K562 (cell line): ENCODE results near the gene CRAT. TPM values are rescaled to one million over a fixed set of nuclear protein-coding genes. Genes with fewer than 3 reads are reported as not detected.
A peak's percentile ranks its signal among the peaks of the same experiment; 100 is the strongest.

ENCODE experiments used
- CHD2 ChIP-seq: IDR thresholded peaks from 2 replicates; pipeline ENCODE4 v1.6.1; 2011; ENCODE audit warnings: low read depth, low read length
- ETV1 ChIP-seq: fragments of 450-650 bp; conservative IDR thresholded peaks from 2 replicates; pipeline ENCODE4 v1.6.1; 2016; ENCODE audit warnings: missing genetic modification characterization, control low read depth, low read depth, missing compliant biosample characterization
- HMGXB4 ChIP-seq: sonication (generic); formaldehyde crosslinking; IDR thresholded peaks from 2 replicates; pipeline ENCODE4 v1.8.1; 2023; ENCODE audit warnings: mild to moderate bottlenecking, missing genetic modification reagents
- MGA ChIP-seq: fragments of 450-650 bp; IDR thresholded peaks from 2 replicates; pipeline ENCODE4 v1.6.1; 2016; ENCODE audit warnings: mild to moderate bottlenecking, moderate library complexity
- PHF8 ChIP-seq: fragments of 200-600 bp; sonication (generic); IDR thresholded peaks from 2 replicates; pipeline ENCODE4 v1.6.1; 2012; ENCODE audit warnings: mixed run types, mild to moderate bottlenecking, inconsistent platforms, low read length, moderate library complexity, borderline replicate concordance
- ZNF134 ChIP-seq: fragments of 250-450 bp; sonication (Bioruptor Pico); conservative IDR thresholded peaks from 2 replicates; pipeline ENCODE4 v1.4.0; 2020
- ZNF77 ChIP-seq: fragments of 250-450 bp; sonication (Bioruptor Pico); IDR thresholded peaks from 2 replicates; pipeline ENCODE4 v1.5.0; 2020
- polyA plus RNA-seq, 8 experiments: library from polyadenylated mRNA; depleted of rRNA in 4 of 8; stranded (reverse) in 5 of 8; unstranded in 3 of 8; fragments of >200 nt; fragmentation: Nextera tagmentation in 2 of 8; fragmentation: Illumina TruSeq in 1 of 8; extraction: Ambion mirVana in 2 of 8; extraction: Trizol in 1 of 8; gene quantifications; 2 replicates each; pipeline versions ENCODE4 v1.2.1 to v1.2.3, GENCODE V29; 2011 to 2014; ENCODE audit warnings: inconsistent platforms in 1 of 8, missing spikeins in 1 of 8
- total RNA-seq, 7 experiments: library from RNA; depleted of rRNA in 6 of 7; stranded (reverse); fragments of >200 nt in 6 of 7; fragmentation: Illumina TruSeq in 2 of 7; extraction: Trizol in 2 of 7; gene quantifications; 2 replicates each; pipeline versions ENCODE4 v1.2.1 to v1.2.3, GENCODE V29; 2011 to 2021; ENCODE audit warnings: low replicate concordance in 1 of 7
- TF ChIP-seq, protein P1 (sequence below): fragments of 250-450 bp; sonication (Bioruptor Pico); IDR thresholded peaks from 2 replicates; pipeline ENCODE4 v1.8.0; 2022; ENCODE audit warnings: moderate library complexity, mild to moderate bottlenecking, inconsistent platforms

Gene CRAT
- total and polyA plus RNA-seq, 9 of the 15 experiments (the other 6 are each of a cell fraction or from before 2014, with no cell fraction given) = 0.20 to 13.8 (median 5.4) TPM

- TF ChIP-seq MGA = no peak
- no peak for TF ChIP-seq HMGXB4 (CRISPR knock-in tag)
- TF ChIP-seq ZNF77 (CRISPR knock-in tag) = no peak
- TF ChIP-seq, protein P1, sequence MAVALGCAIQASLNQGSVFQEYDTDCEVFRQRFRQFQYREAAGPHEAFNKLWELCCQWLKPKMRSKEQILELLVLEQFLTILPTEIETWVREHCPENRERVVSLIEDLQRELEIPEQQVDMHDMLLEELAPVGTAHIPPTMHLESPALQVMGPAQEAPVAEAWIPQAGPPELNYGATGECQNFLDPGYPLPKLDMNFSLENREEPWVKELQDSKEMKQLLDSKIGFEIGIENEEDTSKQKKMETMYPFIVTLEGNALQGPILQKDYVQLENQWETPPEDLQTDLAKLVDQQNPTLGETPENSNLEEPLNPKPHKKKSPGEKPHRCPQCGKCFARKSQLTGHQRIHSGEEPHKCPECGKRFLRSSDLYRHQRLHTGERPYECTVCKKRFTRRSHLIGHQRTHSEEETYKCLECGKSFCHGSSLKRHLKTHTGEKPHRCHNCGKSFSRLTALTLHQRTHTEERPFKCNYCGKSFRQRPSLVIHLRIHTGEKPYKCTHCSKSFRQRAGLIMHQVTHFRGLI (CRISPR knock-in tag) = peak; percentile 87
- TF ChIP-seq CHD2 = peak; percentile 94
- TF ChIP-seq PHF8 = peak; percentile 88; the same call in 1 of the 2 replicates
- no peak for TF ChIP-seq ETV1 (tag)
- TF ChIP-seq ZNF134 (CRISPR knock-in tag) = 0 out of 2 replicates have a peak, but pooled peaks have one; percentile 42
Observed at GRCh38 chr9:129080601-129081387, 29.8 kb downstream of the CRAT start, which contains the start of gene DOLPP1 (continued).
